ENCODE measurements around the gene LARGE1.

LARGE1 gene

DNA sequence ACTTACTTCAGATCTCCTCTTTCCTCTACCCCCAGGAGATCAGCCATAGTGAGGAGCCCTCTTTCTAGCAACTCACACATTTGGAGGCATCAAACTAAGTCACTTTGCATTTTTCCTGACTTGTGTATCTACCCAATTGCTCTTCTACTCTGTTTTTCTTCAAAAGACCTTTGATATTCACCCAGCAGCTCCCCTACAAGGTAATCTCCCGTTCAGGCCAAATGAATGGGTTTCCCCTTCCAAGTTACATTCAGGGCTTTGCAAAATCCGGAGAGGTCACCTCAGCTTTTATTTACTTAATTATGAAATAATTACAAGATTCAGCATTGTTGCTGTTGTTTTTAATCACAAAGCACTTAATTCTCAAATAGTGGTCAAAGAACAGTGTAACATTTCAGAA is 6.1 kb downstream of the LARGE1 start:
- no peak for DNase-seq (ENCODE audit: low read depth in 2 of 3, low spot score in 1 of 3)

DNA sequence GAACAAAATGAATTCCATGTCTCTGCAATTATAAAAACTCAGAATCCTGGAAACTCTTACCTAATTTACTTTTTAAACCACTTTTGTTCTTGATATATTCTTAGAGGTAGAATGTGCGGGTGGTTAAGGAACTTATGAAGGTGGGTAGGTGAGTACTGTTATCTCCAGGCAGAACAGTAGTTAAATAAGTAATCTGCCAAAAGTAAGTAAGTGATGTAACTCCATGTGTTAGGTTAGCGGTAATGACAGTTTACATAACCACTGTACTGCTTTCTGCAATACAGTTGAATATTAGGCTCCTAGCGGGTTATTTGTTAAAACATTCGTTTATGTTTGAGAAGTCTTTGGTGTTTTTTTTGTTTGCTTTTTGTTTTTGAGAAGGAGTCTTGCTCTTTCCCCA is 7.1 kb downstream of the LARGE1 start:
- DNase-seq (ENCODE audit: low read depth in 2 of 3, low spot score in 1 of 3) = no peak

DNA sequence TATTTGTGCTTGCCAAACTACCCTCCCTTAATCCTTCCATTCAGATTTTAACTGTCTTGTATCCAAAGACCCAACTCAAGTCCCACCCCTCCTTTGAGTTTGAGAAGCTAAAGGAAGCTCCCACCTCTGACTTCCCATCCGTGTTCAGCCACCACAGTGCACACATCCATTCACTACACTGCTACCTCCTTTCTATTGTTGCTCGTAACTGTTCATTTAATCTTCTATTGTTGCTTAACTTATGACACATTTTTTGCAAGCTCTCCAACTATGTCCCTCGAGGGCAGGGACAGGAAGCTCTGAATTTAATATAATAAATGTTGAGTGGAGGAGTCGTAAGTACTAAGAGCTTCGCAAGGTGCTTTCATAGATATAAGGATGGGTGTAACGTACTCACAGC is 10.4 kb downstream of the LARGE1 start:
- DNase-seq (ENCODE audit: low read depth in 2 of 3, low spot score in 1 of 3) = no peak

- no peak for DNase-seq (ENCODE audit: low read depth in 2 of 3, low spot score in 1 of 3)
Measured at GRCh38 chr22:33909075-33909458, 11.2 kb downstream of the LARGE1 start.

GRCh38 chr22:33908171-33909074 is 11.9 kb downstream of the LARGE1 start:
- DNase-seq (ENCODE audit: low read depth in 2 of 3, low spot score in 1 of 3) = no peak

GRCh38 chr22:33906954-33907353 is 13.3 kb downstream of the LARGE1 start:
- no peak for DNase-seq (ENCODE audit: low read depth in 2 of 3, low spot score in 1 of 3)

DNA sequence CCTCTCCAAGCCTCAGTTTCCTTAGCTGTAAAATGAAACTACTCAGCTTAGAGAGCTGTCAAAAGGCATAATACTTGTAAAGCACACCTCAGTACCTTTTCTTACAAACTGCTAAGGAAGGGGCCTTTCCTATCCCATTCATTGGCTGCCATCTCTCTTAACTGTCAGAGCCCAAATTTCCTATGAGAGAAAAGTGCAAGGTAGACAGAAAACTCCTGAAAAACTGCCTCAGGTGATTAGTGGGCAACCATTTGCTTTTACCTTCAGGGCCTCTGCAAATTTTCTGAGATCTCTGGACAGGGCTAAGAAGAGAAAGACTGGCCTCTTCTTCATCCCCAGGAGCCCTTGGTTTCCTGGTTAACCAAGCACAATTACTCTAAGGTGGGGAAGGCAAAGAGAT is 13.8 kb downstream of the LARGE1 start:
- DNase-seq (ENCODE audit: low read depth in 2 of 3, low spot score in 1 of 3) = no peak

GRCh38 chr22:33903012-33903411 is 17.3 kb downstream of the LARGE1 start:
- no peak for DNase-seq (ENCODE audit: low read depth in 2 of 3, low spot score in 1 of 3)

DNA sequence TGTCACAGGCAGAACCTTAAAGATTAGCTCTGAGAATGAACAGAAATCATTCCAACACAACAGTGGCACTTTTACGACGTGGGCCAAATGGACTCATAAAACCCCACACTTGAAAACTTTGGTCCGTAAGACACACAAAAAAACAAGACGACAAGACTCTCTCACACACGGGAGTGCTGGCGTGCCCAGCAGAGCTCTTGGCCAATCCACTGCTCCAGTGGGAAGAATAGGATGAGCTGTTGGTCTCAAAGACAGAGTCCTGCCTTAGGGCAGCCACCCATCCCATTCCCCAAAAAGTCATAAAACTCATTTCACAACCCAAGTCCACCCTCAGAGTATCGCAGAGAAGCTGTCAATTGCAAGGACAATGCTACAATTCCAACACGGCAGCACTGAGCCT is 18.2 kb downstream of the LARGE1 start:
- no peak for DNase-seq (ENCODE audit: low read depth in 2 of 3, low spot score in 1 of 3)

DNA sequence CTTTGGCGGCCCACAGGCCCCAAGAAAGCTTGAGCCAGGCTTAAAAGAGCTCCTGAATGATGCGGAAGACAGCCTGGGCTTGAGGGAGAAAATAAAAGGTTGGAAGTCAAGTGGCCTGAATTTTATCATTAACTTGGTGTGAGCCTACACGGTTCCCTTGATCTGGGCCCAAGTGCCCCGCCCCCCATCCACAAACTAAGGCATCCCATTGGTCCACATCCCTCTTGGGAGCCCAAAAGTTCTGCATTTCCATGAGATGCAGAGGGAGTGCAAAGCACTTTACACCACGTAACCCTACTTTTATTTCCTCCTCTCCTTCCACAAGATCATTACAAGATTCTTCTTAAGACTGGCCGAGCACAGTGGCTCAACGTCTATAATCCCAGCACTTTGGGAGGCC is 22.2 kb downstream of the LARGE1 start:
- DNase-seq (ENCODE audit: low read depth in 2 of 3, low spot score in 1 of 3) = no peak

DNA sequence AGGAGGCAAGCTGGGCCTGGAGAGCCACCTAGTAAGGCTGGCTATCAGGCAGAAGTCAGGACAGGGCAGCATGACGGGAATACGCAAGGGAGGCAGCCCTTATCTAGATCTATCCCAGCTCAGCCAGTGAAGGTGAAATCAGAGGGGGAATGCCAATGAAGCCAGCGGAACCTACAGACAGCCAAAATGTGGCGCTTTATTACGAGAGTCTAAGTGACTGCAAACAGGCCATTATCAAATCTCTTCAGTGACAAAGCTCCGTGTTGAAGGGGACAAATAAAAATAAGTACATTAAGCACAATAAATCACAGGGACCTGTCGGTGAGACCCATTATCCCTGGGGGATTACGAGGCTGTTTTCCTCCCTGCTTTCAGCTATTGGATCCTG is 22.8 kb downstream of the LARGE1 start:
- DNase-seq (ENCODE audit: low read depth in 2 of 3, low spot score in 1 of 3) = no peak

GRCh38 chr22:33896575-33897447 is 23.5 kb downstream of the LARGE1 start:
- DNase-seq (ENCODE audit: low read depth in 2 of 3, low spot score in 1 of 3) = no peak

DNA sequence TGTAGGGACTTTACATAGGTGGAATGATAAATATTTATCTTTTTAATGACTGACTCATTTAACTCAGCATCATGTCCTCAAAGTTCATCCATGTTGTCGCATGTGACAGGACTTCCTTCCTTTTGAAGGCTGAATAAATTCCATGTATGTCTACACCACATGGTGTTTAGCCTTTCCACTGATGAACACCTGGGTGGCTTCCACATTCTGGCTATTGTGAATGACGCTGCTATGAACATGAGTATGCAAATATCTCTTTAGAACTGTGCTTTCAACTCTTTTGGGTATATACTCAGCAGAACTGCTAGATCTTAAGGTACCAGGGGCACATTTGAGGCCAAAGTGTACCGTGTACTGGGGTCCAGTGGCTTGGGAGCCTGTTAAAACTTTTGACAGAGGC is 24.1 kb downstream of the LARGE1 start:
- no peak for DNase-seq (ENCODE audit: low read depth in 2 of 3, low spot score in 1 of 3)

DNA sequence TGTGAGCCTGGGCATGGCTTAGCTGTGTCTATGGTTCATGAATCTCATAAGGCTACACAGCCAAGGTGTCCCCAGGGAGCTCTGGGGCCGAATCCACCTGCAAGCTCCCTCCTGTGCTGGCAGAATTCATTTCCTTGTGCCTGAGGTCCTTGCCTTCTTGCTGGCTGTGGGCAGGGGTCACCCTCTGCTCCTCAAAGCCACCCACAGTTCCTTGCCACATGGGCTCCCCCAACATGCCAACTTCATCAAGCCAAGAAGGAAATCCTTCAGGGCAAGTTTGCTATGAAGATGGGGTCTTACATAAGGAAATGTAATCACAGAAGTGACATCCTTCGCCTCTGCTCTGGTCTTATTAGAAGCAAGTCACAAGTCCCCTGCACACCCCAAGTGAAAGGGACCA is 24.8 kb downstream of the LARGE1 start:
- no peak for DNase-seq (ENCODE audit: low read depth in 2 of 3, low spot score in 1 of 3)

DNA sequence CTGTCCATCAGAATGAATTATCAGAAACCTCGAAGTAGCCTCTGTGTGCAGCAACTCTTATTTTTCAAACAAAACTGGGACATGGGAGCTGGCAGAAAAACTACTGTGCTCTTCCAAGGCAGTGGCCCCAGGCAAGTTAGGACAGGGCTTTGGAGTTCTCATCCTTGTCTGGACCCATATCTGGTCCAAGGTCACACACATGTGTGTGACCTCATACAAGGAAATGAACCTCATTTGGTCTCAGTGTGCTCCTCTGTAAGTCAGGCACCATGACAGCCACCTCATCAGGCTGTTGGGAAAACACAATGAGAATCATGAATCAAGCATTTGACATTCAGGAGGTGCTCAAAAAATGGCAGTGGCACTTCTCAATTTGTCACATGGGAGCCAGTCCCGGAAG is 25.8 kb downstream of the LARGE1 start:
- no peak for DNase-seq (ENCODE audit: low read depth in 2 of 3, low spot score in 1 of 3)

DNA sequence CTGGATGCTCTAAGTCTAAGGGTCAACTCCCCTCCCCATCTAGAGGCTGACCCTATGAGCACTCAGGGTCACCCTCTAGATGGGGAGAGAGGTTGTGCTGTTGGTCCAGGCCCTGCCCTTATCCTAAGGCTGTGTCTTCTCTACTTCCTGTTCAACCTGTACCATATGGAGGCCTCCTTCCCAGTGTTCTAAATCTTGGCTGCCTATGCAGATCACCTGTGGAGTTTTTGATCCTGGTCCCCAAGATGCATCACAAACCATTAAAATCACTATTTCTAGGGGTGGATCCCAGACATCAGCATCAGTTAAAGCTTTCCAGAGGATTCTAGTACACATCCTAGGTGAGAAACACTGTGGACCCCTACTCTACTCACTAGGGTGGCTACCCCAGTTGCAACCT is 26.2 kb downstream of the LARGE1 start:
- DNase-seq (ENCODE audit: low read depth in 2 of 3, low spot score in 1 of 3) = no peak

- DNase-seq (ENCODE audit: low read depth in 2 of 3, low spot score in 1 of 3) = no peak
Measured at GRCh38 chr22:33893512-33893911, 26.8 kb downstream of the LARGE1 start.

DNA sequence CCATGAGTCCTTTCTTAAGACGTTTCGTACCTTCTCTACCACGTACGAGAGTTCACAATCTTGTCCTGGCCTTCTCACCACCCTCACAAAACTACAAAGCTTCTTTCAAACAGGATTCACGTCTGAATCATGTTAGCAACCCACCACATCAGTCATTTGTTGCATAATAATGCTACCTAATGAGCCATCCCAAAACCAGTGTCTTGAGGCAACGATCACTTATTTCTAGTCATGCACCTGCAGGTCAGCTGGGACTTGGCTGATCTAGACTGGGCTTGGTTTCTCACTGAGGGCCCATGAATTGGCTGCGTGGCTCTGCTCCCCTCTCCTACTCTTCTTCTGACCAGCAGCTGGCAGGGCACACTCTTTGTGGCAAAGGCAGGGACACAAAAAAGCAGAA is 28.3 kb downstream of the LARGE1 start:
- no peak for DNase-seq (ENCODE audit: low read depth in 2 of 3, low spot score in 1 of 3)

DNA sequence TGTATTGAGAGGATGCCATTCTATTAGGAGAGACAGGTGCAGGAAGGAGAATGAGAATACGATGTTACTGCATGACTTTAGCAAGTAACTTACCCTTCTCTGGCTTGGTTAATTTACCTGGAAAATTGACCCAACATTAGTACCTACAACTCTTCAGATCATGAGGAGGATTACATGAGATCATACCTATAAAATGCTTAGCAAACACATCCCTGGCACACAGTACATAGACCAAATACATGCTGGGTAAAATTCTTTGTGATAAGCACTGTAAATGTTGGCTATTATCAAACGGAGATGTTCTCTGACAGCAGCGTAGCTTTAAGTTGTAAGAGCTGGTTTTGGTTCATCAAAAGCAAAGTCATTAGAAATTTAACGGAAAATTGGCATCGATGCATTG is 28.8 kb downstream of the LARGE1 start:
- DNase-seq (ENCODE audit: low read depth in 2 of 3, low spot score in 1 of 3) = no peak

GRCh38 chr22:33889748-33890147 is 30.5 kb downstream of the LARGE1 start:
- DNase-seq (ENCODE audit: low read depth in 2 of 3, low spot score in 1 of 3) = no peak

DNA sequence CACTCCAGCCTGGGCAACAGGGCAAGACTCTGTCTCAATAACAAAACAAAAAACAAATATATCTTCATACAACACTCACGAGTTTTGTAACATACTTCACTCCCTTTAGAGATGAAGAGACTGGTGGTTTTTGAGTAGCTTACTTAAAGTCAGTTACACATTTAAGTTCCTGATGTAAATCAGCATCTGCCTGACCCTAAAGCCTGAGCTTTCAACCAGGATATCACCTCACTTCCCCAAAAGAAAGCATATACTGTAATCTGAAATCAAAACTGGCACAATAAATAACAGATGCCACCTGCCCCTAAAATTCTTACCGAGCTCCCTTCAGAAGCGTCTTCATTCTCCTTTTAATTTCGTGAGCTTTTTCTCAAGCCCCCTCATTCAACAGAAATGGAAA is 31.5 kb downstream of the LARGE1 start:
- DNase-seq (ENCODE audit: low read depth in 2 of 3, low spot score in 1 of 3) = no peak

GRCh38 chr22:33887173-33887572 is 33.1 kb downstream of the LARGE1 start:
- DNase-seq (ENCODE audit: low read depth in 2 of 3, low spot score in 1 of 3) = no peak
